Nephron progenitor cell (in vitro differentiated cells): ENCODE data around the gene HIGD1B.
"Not testable (repeated sequence)": the region's sequence is repeated elsewhere in the genome, so short reads cannot be mapped to it uniquely, and the experiment has no call there.

Experiments
- DNase-seq: peaks from one replicate; pipeline ENCODE4 v3.0.0; 2021
- H3K27ac Mint-ChIP-seq: 2 replicates; pipeline ENCODE4 v1.8.0; 2021; ENCODE audit warnings: mild to moderate bottlenecking, moderate library complexity, mixed read lengths
- H3K27me3 Mint-ChIP-seq: 2 replicates; pipeline ENCODE4 v1.8.0; 2021; ENCODE audit warnings: mild to moderate bottlenecking, low read depth, mixed read lengths; ENCODE audit not compliant: poor library complexity
- H3K36me3 Mint-ChIP-seq: 2 replicates; pipeline ENCODE4 v1.8.0; 2021; ENCODE audit warnings: low read depth, mixed read lengths
- H3K4me1 Mint-ChIP-seq: 2 replicates; pipeline ENCODE4 v1.8.0; 2021; ENCODE audit warnings: mixed read lengths
- H3K4me3 Mint-ChIP-seq: 2 replicates; pipeline ENCODE4 v1.8.0; 2021; ENCODE audit warnings: mild to moderate bottlenecking, moderate library complexity, mixed read lengths
- H3K9me3 Mint-ChIP-seq: 2 replicates; pipeline ENCODE4 v1.8.0; 2021; ENCODE audit warnings: mild to moderate bottlenecking, moderate library complexity, mixed read lengths
- CTCF ChIP-seq: fragments of 200-600 bp; sonication (generic); IDR thresholded peaks from 2 replicates; pipeline ENCODE4 v1.5.0; 2021; ENCODE audit warnings: antibody characterized with exemption

The HIGD1B gene

GRCh38 chr17:44807817-44808155 is 39.9 kb upstream of the HIGD1B start:
- no peak for TF ChIP-seq CTCF
- peaks cover 73% of the 10 kb centered on the region for H3K36me3 Mint-ChIP-seq
- no peaks in the 10 kb centered on the region for H3K4me1 Mint-ChIP-seq
- H3K27ac Mint-ChIP-seq: peak overlapping the region; percentile 76
- H3K9me3 Mint-ChIP-seq: no peaks in the 10 kb centered on the region
- H3K4me3 Mint-ChIP-seq: no peak overlapping the region
- no peaks in the 10 kb centered on the region for H3K27me3 Mint-ChIP-seq
- DNase-seq: no peak

DNA sequence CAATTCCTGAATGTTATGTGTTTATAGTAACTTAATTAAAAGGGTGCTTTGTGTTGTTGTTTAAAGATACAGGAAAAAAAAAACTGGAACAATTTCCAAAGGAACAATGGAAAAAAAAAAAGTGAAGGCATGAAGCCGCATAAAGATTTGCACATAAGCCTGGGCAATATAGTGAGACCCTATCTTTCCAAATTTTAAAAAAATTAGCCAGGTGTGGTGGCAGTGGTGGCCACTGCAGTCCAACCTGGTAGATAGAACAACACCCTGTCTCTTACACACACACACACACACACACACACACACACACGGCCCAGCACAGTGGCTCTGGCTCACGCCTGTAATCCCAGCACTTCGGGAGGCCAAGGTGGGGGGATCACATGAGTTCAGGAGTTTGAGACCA is 39.5 kb upstream of the HIGD1B start:
- no peaks in the 10 kb centered on the region for H3K9me3 Mint-ChIP-seq
- no peaks in the 10 kb centered on the region for H3K27me3 Mint-ChIP-seq
- peaks cover 73% of the 10 kb centered on the region for H3K36me3 Mint-ChIP-seq
- H3K27ac Mint-ChIP-seq: peak overlapping the region; percentile 76
- no peak for TF ChIP-seq CTCF
- DNase-seq: no peak
- no peaks in the 10 kb centered on the region for H3K4me1 Mint-ChIP-seq
- H3K4me3 Mint-ChIP-seq: no peak overlapping the region

GRCh38 chr17:44808656-44809388 is 38.9 kb upstream of the HIGD1B start:
- DNase-seq, H3K9me3 Mint-ChIP-seq, H3K4me1 Mint-ChIP-seq, H3K27me3 Mint-ChIP-seq, H3K4me3 Mint-ChIP-seq: not testable (repeated sequence)
- Mint-ChIP-seq H3K27ac (peak overlapping the region; percentile 76), H3K36me3 (peaks cover 77% of the 10 kb centered on the region)

- no peak for DNase-seq
- no peak overlapping the region for H3K4me3 Mint-ChIP-seq
- no peaks in the 10 kb centered on the region for H3K9me3 Mint-ChIP-seq
- no peak for TF ChIP-seq CTCF
- H3K27me3 Mint-ChIP-seq: no peaks in the 10 kb centered on the region
- H3K27ac Mint-ChIP-seq: no peak overlapping the region
- H3K4me1 Mint-ChIP-seq: no peaks in the 10 kb centered on the region
- peaks cover 61% of the 10 kb centered on the region for H3K36me3 Mint-ChIP-seq
Measured at GRCh38 chr17:44812263-44812662, 35.4 kb upstream of the HIGD1B start.

DNA sequence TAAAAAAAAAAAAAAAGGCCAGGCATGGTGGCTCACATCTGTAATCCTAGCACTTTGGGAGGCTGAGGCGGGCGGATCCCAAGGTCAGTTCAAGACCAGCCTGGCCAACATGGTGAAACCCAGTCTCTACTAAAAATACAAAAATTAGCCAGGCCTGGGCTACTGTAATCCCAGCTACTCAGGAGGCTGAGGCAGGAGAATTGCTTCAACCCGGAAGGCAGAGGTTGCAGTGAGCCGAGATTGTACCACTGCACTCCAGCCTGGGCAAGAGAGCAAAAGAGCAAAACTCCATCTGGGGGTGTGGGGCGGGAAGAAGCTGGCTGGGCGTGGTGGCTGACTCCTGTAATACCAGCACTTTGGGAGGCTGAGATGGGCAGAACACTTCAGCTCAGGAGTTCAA is 29.2 kb upstream of the HIGD1B start:
- H3K27me3 Mint-ChIP-seq, H3K4me1 Mint-ChIP-seq, DNase-seq, H3K4me3 Mint-ChIP-seq, H3K9me3 Mint-ChIP-seq: not testable (repeated sequence)
- H3K36me3 Mint-ChIP-seq: peaks cover 68% of the 10 kb centered on the region
- peak overlapping the region; percentile 20 for H3K27ac Mint-ChIP-seq

GRCh38 chr17:44820631-44821212 is 27.0 kb upstream of the HIGD1B start:
- Mint-ChIP-seq H3K27me3 (peaks cover 3% of the 10 kb centered on the region), H3K4me3 (no peak overlapping the region), H3K27ac (no peak overlapping the region), H3K4me1 (no peaks in the 10 kb centered on the region), H3K9me3 (peaks cover 12% of the 10 kb centered on the region), H3K36me3 (peaks cover 60% of the 10 kb centered on the region)
- TF ChIP-seq CTCF: no peak
- no peak for DNase-seq

- H3K27ac Mint-ChIP-seq, DNase-seq, H3K4me3 Mint-ChIP-seq, H3K27me3 Mint-ChIP-seq: not testable (repeated sequence)
- H3K36me3 Mint-ChIP-seq: peaks cover 31% of the 10 kb centered on the region
- H3K4me1 Mint-ChIP-seq: peaks cover 27% of the 10 kb centered on the region
- peaks cover 12% of the 10 kb centered on the region for H3K9me3 Mint-ChIP-seq
Measured at GRCh38 chr17:44825236-44825635, 22.4 kb upstream of the HIGD1B start.
